GM19467 (cell line): ENCODE measurements around the gene EXOC4.

Source experiments
- ATAC-seq: cut with Tn5 transposase; IDR thresholded peaks from one replicate; pipeline ENCODE4 v1.9.1; 2021; ENCODE audit warnings: mild to moderate bottlenecking, moderate library complexity; ENCODE audit not compliant: unreplicated experiment

EXOC4 gene

GRCh38 chr7:133999178-133999577 lies 746.3 kb downstream of the EXOC4 start:
- no peak for ATAC-seq

GRCh38 chr7:134004829-134005505 lies 752.1 kb downstream of the EXOC4 start:
- ATAC-seq, result no peak

DNA sequence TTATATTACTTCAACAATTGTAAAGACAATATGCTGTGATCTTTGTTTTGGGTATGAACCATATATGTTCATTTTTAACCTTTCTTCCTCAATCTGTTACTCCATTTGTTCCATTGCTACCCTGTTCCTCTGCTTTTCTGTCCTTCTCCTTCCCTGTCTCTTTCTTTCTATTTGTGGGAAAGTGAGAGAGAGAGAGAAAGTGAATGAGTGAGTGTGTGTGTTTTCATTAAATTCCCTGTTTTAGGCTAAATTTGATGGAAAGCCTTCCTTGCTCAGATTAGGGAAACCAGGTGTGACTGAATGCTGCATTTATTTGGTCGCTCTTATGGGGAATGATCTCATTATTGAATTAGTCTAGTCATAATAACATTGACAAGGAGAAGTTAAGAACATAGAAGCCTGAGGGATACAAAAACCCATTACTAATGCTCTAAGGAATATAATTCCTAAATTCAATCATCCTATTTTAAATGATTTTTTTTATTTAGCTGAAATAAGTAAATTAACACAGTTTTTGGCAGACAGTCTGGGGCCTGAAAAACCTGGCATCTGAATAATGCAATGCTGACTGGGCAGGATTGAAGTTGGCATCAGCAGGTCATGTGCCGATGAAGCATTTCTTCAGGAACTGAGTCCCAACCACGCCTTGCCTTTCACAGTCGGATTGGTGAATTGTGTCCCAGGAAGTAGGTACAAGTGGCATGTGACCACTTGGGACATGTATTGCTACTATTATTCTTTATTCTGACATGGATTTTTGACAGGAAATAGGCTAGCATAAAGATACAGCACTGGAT lies 756.6 kb downstream of the EXOC4 start:
- no peak for ATAC-seq

GRCh38 chr7:134013249-134013648 lies 760.4 kb downstream of the EXOC4 start:
- no peak for ATAC-seq

- ATAC-seq, result no peak
These were observed 762.1 kb downstream of the EXOC4 start for GRCh38 chr7:134014935-134015334.

- ATAC-seq, result no peak
These were observed 763.5 kb downstream of the EXOC4 start for GRCh38 chr7:134016223-134016941.

- ATAC-seq, result no peak
These were observed 764.0 kb downstream of the EXOC4 start for GRCh38 chr7:134016942-134017303.

DNA sequence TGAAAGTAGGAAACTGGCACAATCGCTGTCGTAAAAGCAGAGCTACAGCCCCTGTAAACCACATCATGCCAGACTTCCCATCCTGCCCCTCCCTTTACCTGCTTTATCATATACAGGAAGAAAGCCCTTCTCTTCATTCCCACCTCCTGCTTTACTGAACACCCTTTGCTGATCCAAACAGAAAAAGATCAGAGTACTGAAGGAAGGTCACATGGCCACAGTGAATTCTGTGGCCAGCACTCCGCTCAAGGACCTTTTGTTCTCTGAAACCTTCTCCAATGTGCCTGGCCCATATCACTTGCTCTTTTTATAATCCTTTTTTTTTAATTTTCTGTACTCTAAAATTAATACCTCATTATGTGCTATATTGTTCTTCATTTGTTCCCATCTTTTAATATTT lies 765.4 kb downstream of the EXOC4 start:
- no peak for ATAC-seq

DNA sequence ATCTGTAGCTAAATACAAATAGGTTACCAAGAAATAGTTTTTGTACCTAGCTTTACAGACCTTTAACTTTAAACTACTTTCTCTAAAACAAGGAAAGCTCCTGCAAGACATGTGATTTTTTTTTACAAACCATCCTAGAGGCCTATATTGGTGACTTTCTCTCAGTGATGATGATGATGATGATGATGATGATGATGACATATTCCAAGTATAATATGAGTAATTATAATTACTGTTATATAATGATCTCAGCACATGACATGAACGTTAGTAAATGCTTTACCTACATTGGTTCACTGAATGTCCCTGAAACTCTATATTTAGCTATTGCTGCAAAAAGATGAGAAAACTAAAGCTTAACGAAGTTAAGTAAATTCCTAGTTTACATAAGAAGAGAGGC lies 766.4 kb downstream of the EXOC4 start:
- no peak for ATAC-seq

DNA sequence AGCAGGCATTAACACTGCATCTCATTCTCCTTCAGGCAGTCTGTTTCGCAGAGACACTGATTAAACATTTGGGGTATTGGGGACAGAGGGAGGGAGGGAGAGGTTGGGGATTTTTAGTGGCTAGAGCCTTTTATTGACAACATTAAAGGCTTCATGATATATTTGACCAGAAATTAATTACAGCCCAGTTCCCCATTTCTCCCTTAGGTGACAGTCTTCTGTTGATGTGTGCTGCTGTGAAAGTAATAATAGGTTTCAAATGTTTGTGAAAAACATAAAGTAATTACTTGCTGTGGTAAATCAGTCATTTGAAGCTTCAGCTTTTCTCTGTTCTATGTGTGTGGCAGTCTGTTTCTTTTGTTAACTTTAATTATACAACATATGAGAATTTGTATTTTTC lies 769.0 kb downstream of the EXOC4 start:
- ATAC-seq, result no peak

- no peak for ATAC-seq
These were observed 769.5 kb downstream of the EXOC4 start for GRCh38 chr7:134022286-134022911.

GRCh38 chr7:134024739-134025138 lies 771.9 kb downstream of the EXOC4 start:
- no peak for ATAC-seq

GRCh38 chr7:134028853-134029252 lies 776.0 kb downstream of the EXOC4 start:
- no peak for ATAC-seq

DNA sequence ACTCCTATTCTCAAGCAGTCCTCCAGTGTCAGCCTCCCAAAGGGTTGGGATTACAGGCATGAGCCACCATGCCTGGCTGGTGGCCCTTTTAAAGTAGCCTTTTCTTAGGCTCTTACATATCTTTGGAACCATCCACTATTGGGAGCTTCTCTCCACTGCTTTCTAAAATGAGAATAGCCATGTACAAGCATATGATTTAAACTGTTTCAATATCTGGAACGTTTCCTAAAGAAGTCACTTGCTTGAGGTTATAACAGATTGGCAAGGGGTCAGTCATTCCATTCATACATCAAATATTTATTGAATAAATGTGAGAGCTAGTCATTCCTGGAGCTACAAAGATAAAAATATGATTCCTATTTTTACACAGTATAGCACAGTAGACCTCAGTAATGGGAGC lies 776.9 kb downstream of the EXOC4 start:
- ATAC-seq, result no peak

DNA sequence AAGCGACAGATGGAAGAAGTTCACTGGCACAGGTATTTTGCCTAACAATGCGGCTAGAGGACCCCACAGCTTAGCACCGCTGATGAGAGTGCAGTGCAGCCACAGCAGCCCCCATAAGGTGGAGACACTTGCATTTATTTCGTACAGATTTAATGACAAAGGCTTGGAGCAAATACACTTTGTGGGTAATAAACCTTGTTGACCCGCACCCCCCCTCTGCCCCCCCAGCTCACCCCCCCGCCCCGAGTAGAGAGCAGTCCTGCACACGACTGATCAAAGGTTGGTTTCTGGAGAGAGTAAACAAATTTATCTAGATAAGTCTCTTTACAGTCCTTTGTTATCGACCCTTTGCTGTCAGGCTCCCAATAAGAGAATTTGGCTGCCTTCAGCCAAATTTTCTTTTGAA lies 777.6 kb downstream of the EXOC4 start:
- ATAC-seq, result no peak

GRCh38 chr7:134031835-134032617 lies 779.1 kb downstream of the EXOC4 start:
- no peak for ATAC-seq

DNA sequence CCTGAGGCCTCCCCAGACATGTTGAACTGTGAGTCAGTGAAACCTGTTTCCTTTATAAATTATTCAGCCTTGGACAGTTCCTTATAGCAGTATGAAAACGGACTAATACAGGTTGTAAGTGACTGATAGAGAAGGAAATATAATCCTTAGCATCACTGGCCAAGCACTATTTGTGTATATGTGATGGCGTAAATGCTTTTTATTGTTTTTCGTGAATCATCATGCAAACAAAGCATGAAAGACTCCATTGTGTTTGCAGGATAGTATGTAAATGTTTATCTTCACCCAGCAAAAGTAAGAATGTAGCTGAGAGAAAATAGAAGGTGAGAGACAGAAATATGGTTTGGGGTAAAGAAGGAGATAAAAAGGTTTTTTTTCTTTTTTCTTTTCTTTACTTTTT lies 781.8 kb downstream of the EXOC4 start:
- no peak for ATAC-seq

- ATAC-seq, result no peak
These were observed 785.1 kb downstream of the EXOC4 start for GRCh38 chr7:134037991-134038390.

GRCh38 chr7:134040988-134041387 lies 788.1 kb downstream of the EXOC4 start:
- no peak for ATAC-seq

- no peak for ATAC-seq
These were observed 788.6 kb downstream of the EXOC4 start for GRCh38 chr7:134041477-134041876.

DNA sequence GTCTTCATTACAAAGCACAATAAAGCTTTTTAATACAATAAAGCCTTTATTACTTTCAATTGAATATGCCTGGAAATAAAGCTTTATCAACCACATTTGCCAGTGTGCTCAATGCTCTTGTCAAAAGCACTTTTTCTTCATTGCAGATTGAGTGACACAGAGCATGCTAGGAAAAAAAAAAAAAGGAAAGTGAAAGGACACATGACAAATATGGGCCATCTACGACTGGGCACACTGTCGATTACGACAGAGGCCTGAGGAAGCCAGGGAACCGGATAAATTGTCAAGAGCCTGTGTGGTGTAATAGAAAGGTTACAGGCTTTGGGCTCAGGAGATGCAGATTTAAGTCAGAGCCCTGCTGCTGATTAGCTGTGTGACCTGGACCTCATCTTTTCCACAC lies 789.4 kb downstream of the EXOC4 start:
- ATAC-seq, result no peak
